Measurements from ENCODE around the gene ATP13A5. TPM values are rescaled to one million over a fixed set of nuclear protein-coding genes. Genes with fewer than 3 reads are reported as not detected.

The ATP13A5 gene
- total RNA-seq, 1 donor from 2014 or later, result not detected

DNA sequence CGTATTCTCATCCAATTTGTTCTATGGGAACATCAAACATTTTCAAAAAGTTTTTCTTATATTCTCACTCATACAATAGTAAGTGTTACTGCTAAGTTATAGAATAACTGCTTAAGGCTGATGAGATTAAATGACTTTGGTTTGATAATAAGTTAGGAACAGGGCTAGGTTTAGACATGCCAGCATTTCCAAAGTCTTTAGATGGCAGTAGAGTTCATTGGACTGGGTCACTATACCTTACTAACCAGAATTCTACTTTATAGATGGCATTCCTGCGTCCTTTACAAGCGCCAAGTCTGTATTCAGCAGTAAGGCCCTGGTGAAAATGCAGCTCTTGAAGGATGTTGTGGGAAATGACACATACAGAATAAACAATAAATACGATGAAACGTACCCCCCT lies 115.8 kb downstream of the ATP13A5 start:
- Mint-ChIP-seq H3K9me3 (no peaks in the 10 kb centered on the region), H3K27me3 (peaks cover 6% of the 10 kb centered on the region), H3K36me3 (ENCODE audit: low read depth) (no peaks in the 10 kb centered on the region), H3K4me3 (no peak overlapping the region), H3K4me1 (no peaks in the 10 kb centered on the region), H3K27ac (no peak overlapping the region)
- no peak for DNase-seq
- intact Hi-C loops (cut with micrococcal nuclease), result no loop called here

- H3K27me3 Mint-ChIP-seq, result peaks cover 6% of the 10 kb centered on the region
- intact Hi-C loops (cut with micrococcal nuclease), result no loop called here
- no peak overlapping the region for H3K27ac Mint-ChIP-seq
- no peak for DNase-seq
- H3K4me3 Mint-ChIP-seq, result no peak overlapping the region
- H3K36me3 Mint-ChIP-seq (ENCODE audit: low read depth), result no peaks in the 10 kb centered on the region
- no peaks in the 10 kb centered on the region for H3K4me1 Mint-ChIP-seq
- H3K9me3 Mint-ChIP-seq, result no peaks in the 10 kb centered on the region
Measured at GRCh38 chr3:193261970-193262369, 116.6 kb downstream of the ATP13A5 start.

DNA sequence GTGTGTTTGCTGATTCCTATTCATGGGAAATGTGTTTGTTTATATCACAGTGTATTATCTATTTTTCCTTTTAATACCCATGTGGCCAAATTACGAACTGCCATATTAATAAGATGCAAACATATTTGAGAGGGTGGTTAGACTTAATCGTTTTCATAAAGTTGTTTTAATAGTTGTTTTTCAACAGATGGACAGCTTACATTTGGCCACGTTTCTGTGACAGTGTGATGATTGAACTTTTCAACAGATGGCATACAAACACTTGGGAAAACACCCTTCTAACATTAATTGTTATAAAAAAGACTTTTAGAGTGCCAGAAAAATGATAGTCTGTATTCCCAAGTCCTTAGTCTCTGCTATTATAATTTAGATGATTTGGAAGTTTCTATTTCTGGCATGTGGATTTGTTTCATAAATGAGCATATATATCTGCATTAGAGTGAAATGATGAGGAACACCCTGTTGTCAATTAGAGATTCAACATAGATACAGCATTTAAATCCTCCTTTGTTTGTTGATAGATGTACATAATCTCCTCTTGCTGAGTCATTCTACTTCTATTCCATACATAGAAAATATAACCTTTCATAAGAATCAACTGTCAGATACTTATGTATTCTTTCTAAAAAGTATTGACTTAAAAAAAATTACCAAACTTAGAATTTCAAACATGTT lies 124.4 kb downstream of the ATP13A5 start:
- Mint-ChIP-seq H3K27ac (no peak overlapping the region), H3K27me3 (peaks cover 4% of the 10 kb centered on the region), H3K4me1 (no peaks in the 10 kb centered on the region), H3K9me3 (no peaks in the 10 kb centered on the region), H3K4me3 (no peak overlapping the region), H3K36me3 (ENCODE audit: low read depth) (no peaks in the 10 kb centered on the region)
- no peak for DNase-seq
- intact Hi-C loops (cut with micrococcal nuclease), result no loop called here

GRCh38 chr3:193250492-193250891 lies 128.1 kb downstream of the ATP13A5 start:
- intact Hi-C loops (cut with micrococcal nuclease), result no loop called here
- no peaks in the 10 kb centered on the region for H3K4me1 Mint-ChIP-seq

GRCh38 chr3:193248848-193249468 lies 129.6 kb downstream of the ATP13A5 start:
- Mint-ChIP-seq H3K4me1 (no peaks in the 10 kb centered on the region), H3K27me3 (no peaks in the 10 kb centered on the region), H3K36me3 (ENCODE audit: low read depth) (no peaks in the 10 kb centered on the region), H3K4me3 (no peak overlapping the region), H3K27ac (no peak overlapping the region), H3K9me3 (peaks cover 4% of the 10 kb centered on the region)
- no peak for DNase-seq
- intact Hi-C loops (cut with micrococcal nuclease), result no loop called here

More at GRCh38 chr3:193250492-193250891, 128.1 kb downstream of the ATP13A5 start:
- no peak for DNase-seq
- no peak overlapping the region for H3K4me3 Mint-ChIP-seq
- H3K36me3 Mint-ChIP-seq (ENCODE audit: low read depth), result no peaks in the 10 kb centered on the region
- H3K27ac Mint-ChIP-seq, result no peak overlapping the region
- no peaks in the 10 kb centered on the region for H3K27me3 Mint-ChIP-seq
- H3K9me3 Mint-ChIP-seq, result peaks cover 4% of the 10 kb centered on the region

- peaks cover 9% of the 10 kb centered on the region for H3K9me3 Mint-ChIP-seq
- H3K27ac Mint-ChIP-seq, result no peak overlapping the region
- H3K36me3 Mint-ChIP-seq (ENCODE audit: low read depth), result no peaks in the 10 kb centered on the region
- intact Hi-C loops (cut with micrococcal nuclease), result no loop called here
- H3K4me1 Mint-ChIP-seq, result no peaks in the 10 kb centered on the region
- H3K4me3 Mint-ChIP-seq, result no peak overlapping the region
- peaks cover 35% of the 10 kb centered on the region for H3K27me3 Mint-ChIP-seq
- no peak for DNase-seq
Measured at GRCh38 chr3:193243571-193243970, 135.0 kb downstream of the ATP13A5 start.

DNA sequence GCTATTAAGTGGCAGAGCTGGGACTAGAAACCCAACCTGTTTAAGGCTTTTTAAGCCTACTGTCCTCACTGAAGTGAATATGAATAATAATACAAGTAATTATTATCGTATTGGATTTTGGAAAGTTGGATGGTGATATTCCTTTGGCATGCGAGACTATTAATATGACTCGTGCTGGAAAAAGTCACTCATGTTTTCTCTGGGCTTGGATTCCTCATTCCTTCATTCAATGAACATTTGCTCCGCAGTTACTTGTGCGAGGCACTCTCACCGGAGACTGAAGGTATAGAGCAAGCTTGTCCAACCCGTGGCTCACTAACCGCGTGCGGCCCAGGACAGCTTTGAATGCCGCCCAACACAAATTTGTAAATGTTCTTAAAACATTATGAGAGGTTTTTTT lies 136.8 kb downstream of the ATP13A5 start:
- H3K27me3 Mint-ChIP-seq, result peaks cover 39% of the 10 kb centered on the region
- H3K27ac Mint-ChIP-seq, result no peak overlapping the region
- DNase-seq, result no peak
- intact Hi-C loops (cut with micrococcal nuclease), result no loop called here
- H3K36me3 Mint-ChIP-seq (ENCODE audit: low read depth), result no peaks in the 10 kb centered on the region
- H3K4me3 Mint-ChIP-seq, result no peak overlapping the region
- no peaks in the 10 kb centered on the region for H3K4me1 Mint-ChIP-seq
- H3K9me3 Mint-ChIP-seq, result peaks cover 4% of the 10 kb centered on the region

GRCh38 chr3:193240850-193241706 lies 137.5 kb downstream of the ATP13A5 start, which contains the start of gene PLAAT1:
TSS of gene PLAAT1 (plus strand) at chr3:193241222. CDS start at chr3:193255651, 14,429 bp downstream.
- DNase-seq, result peak; percentile 57
- Mint-ChIP-seq H3K4me1 (no peaks in the 10 kb centered on the region), H3K27me3 (peaks cover 39% of the 10 kb centered on the region), H3K36me3 (ENCODE audit: low read depth) (no peaks in the 10 kb centered on the region), H3K4me3 (peak within 1 kb of the TSS; percentile 61), H3K9me3 (peaks cover 4% of the 10 kb centered on the region), H3K27ac (no peak within 1 kb of the TSS)
- intact Hi-C loops (cut with micrococcal nuclease), result no loop called here

GRCh38 chr3:193240436-193240849 lies 138.1 kb downstream of the ATP13A5 start:
- H3K27me3 Mint-ChIP-seq, result peaks cover 39% of the 10 kb centered on the region
- peak overlapping the region; percentile 61 for H3K4me3 Mint-ChIP-seq
- no peaks in the 10 kb centered on the region for H3K4me1 Mint-ChIP-seq
- DNase-seq, result no peak
- peaks cover 4% of the 10 kb centered on the region for H3K9me3 Mint-ChIP-seq
- H3K36me3 Mint-ChIP-seq (ENCODE audit: low read depth), result no peaks in the 10 kb centered on the region
- intact Hi-C loops (cut with micrococcal nuclease), result no loop called here
- no peak overlapping the region for H3K27ac Mint-ChIP-seq

DNA sequence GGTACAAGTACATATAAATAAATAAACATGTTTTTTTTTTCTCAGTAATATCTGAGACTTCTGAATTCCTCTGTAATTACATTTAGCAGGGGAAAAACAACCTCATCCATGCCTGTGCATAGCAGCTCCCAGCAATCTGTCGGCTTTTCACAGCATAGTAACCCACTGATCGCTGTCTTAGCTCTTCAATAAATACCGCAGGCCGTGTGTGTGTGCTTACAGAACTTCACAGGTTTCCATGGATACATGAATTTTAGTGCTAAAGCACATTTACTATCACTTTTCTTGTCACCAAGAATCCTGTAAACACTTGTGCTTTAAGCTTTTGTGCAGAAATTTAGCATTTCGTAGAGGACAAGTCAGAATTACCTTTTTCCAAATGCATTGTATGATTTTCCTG lies 141.5 kb downstream of the ATP13A5 start:
- Mint-ChIP-seq H3K27me3 (peaks cover 29% of the 10 kb centered on the region), H3K9me3 (peaks cover 4% of the 10 kb centered on the region), H3K4me1 (no peaks in the 10 kb centered on the region), H3K4me3 (no peak overlapping the region), H3K27ac (no peak overlapping the region), H3K36me3 (ENCODE audit: low read depth) (no peaks in the 10 kb centered on the region)
- no peak for DNase-seq
- intact Hi-C loops (cut with micrococcal nuclease), result no loop called here

DNA sequence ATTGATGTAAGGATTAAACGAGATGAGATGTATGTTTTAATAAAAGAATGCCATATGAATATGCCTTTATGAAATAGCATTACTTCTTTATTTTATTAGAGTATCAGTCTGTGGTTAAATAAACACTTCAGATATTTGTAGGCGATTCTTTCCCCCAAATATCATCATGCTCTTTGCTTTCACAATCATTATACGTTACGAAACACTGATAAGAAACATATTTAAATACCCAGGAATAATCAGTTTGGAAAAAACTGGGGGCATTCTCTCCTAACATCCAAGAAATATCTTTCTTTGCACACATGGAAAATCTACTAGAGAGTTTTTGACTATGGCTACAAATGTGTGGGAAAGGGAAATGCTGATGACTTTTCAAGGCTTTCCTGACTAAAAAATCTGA lies 142.0 kb downstream of the ATP13A5 start:
- Mint-ChIP-seq H3K4me3 (no peak overlapping the region), H3K9me3 (peaks cover 4% of the 10 kb centered on the region), H3K27me3 (peaks cover 25% of the 10 kb centered on the region), H3K36me3 (ENCODE audit: low read depth) (no peaks in the 10 kb centered on the region), H3K4me1 (no peaks in the 10 kb centered on the region), H3K27ac (no peak overlapping the region)
- DNase-seq, result no peak
- intact Hi-C loops (cut with micrococcal nuclease), result no loop called here

DNA sequence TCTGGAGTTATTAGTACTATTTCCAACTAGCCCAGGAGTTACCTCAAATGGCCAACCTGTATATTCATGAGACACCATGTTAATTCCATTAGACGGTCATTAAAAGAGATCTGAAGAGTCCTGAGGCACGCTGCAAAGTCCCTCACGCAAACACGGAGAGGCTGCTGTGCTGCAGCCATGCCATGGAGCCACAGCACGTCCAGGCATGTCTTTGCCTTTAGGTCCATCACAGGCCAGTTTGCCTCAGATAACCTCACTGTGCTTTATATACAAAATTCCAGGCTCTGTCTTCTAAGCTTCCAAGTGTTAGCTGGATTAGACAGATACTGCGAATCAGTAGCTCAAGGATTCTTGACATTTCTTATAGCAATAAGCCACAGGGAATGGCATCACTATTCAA lies 147.4 kb downstream of the ATP13A5 start:
- Mint-ChIP-seq H3K36me3 (ENCODE audit: low read depth) (no peaks in the 10 kb centered on the region), H3K27me3 (no peaks in the 10 kb centered on the region), H3K4me3 (no peak overlapping the region), H3K4me1 (no peaks in the 10 kb centered on the region), H3K27ac (no peak overlapping the region), H3K9me3 (no peaks in the 10 kb centered on the region)
- intact Hi-C loops (cut with micrococcal nuclease), result no loop called here
- DNase-seq, result no peak

DNA sequence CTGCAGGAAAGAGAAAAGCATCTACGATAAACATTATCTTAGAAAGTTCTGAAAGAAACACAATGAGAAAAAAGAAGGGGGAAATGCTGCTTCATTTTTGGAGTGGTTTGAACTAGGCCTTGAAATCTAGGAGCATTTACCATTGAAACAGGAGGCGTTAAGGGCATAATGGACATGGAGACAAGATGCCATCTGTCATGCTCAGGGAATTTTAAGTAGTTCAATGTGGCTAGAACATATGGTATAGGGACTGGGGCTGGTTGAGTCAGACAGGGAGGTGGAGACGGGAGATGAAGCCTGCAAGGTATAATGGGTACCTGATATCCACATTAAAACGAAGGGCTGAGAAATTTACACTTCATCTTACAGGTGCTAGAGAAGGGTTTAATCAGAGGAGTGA lies 147.9 kb downstream of the ATP13A5 start:
- no peaks in the 10 kb centered on the region for H3K36me3 Mint-ChIP-seq (ENCODE audit: low read depth)

GRCh38 chr3:193229851-193230420 lies 148.6 kb downstream of the ATP13A5 start:
- DNase-seq, result no peak
- H3K36me3 Mint-ChIP-seq (ENCODE audit: low read depth), result no peaks in the 10 kb centered on the region

More for the DNA sequence above, 147.9 kb downstream of the ATP13A5 start:
- Mint-ChIP-seq H3K4me3 (no peak overlapping the region), H3K9me3 (no peaks in the 10 kb centered on the region), H3K27me3 (no peaks in the 10 kb centered on the region), H3K27ac (no peak overlapping the region), H3K4me1 (no peaks in the 10 kb centered on the region)
- DNase-seq, result no peak
- intact Hi-C loops (cut with micrococcal nuclease), result no loop called here

More at GRCh38 chr3:193229851-193230420, 148.6 kb downstream of the ATP13A5 start:
- intact Hi-C loops (cut with micrococcal nuclease), result no loop called here
- Mint-ChIP-seq H3K9me3 (no peaks in the 10 kb centered on the region), H3K27ac (no peak overlapping the region), H3K4me3 (no peak overlapping the region), H3K4me1 (no peaks in the 10 kb centered on the region), H3K27me3 (no peaks in the 10 kb centered on the region)

Measured in activated CD4-positive, alpha-beta T cell treated with anti-CD3 and anti-CD28 coated beads, Interleukin-2, amount 10 ng/mL, durations not matched to agents 24 days and 14 days (primary cell).